HG02973 (cell line): Measurements from ENCODE around the gene C1RL.

Experiments
- ATAC-seq: cut with Tn5 transposase; IDR thresholded peaks from one replicate; pipeline ENCODE4 v1.9.1; 2021; ENCODE audit warnings: moderate library complexity; ENCODE audit not compliant: unreplicated experiment

C1RL gene, protein sequence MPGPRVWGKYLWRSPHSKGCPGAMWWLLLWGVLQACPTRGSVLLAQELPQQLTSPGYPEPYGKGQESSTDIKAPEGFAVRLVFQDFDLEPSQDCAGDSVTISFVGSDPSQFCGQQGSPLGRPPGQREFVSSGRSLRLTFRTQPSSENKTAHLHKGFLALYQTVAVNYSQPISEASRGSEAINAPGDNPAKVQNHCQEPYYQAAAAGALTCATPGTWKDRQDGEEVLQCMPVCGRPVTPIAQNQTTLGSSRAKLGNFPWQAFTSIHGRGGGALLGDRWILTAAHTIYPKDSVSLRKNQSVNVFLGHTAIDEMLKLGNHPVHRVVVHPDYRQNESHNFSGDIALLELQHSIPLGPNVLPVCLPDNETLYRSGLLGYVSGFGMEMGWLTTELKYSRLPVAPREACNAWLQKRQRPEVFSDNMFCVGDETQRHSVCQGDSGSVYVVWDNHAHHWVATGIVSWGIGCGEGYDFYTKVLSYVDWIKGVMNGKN

DNA sequence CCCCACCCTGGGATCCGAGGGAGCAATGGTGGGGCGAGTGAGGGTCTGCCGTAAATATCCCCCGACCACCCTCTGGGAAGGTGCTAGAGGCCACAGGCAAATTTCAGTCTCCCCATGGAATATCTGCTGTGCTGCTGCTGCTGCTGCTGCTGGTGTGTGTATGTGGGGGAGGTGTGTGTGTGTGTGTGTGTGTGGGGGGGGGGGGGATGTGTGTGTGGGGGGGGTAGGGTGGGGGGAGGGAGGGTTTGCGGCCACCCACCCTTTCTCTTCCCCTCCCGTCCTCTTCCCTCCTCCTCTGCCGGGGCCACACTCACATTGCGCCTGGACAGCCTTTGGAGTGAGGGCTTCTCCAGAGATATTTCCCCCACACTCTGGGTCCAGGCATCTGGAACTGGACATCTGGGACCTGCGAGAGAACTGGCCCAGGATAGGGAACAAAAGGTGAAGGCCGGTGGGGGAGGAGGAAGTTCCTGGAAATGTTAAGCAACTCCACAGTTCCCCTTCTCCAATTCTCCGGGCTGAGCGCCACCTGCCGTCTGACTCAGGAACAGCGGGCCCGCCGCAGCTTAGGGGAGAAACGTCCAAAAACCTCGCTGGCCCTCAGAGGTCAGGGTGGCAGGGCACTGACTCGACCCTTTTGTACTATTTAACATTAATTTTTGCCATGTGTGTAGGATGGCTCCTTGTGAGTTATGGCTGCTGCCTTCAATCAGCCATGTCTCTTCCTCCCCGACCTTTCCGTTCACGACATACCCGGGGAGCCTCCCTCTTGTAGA, at the start of gene C1RL:
C1RL (minus strand) TSS at position 419 of the 776 bp plus-strand sequence; CDS start at position 385, 34 bp downstream.
- ATAC-seq = no peak

DNA sequence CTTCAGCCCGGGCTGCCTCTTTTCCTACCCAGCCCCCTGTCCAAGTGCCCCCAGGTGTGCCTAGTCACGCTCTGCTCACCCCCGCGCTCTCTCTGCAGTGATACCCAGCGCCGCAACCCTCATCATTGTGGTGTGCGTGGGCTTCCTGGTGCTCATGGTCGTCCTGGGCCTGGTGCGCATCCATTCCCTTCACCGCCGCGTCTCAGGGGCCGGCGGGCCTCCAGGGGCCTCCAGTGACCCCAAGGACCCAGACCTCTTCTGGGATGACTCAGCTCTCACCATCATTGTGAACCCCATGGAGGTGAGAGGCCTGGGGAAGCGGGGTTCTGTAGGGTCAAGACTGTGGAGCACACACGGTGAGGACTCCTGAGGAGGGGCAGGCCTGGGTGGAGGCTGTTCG, 48.4 kb upstream of the C1RL start:
- no peak for ATAC-seq

DNA sequence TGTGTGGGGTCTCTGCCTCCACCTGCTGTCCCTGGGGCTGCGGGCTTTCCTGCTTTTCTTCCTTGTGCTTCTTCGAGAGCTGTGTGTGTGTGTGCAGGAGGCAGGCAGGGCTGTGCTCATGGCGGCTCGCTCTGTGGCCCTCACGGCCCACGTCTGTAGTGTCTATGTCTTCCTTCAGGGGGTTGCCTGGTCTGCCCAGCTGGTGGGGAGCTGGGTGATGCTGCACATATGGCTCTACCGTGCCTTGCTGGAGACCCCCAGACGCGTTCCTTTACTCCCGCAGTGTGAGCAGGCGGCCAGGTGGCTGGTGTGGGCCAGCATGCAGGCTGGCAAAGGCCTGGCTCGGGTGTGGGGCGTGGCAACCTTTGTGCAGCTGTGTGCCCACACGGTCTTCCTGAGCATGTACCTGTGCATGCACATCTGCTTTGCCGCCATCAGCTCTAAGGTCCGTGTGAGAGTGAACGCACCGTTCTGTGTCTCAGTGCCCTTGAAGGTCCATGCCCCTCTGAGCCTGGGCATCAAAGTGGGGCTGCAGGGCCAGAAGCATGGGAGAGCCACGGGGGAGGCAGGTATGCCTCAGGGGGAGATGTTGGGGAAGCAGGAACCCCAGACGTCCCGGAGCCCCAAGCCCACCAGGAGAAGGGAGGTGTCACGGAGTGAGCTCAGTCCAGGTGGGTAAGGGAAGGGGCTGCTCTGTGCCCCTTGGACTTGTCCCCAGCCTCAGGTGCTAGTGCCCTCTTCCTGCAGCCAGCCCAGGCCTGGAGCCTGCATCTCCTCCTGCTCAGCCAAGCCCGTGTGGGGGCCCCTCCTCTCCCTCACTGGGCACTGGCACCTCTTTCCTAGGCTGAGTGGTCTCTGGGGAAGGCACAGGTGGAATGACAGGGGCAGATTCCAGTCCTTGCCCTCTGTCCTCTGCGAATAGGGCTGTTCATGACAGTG, 47.5 kb upstream of the C1RL start:
- ATAC-seq = no peak

DNA sequence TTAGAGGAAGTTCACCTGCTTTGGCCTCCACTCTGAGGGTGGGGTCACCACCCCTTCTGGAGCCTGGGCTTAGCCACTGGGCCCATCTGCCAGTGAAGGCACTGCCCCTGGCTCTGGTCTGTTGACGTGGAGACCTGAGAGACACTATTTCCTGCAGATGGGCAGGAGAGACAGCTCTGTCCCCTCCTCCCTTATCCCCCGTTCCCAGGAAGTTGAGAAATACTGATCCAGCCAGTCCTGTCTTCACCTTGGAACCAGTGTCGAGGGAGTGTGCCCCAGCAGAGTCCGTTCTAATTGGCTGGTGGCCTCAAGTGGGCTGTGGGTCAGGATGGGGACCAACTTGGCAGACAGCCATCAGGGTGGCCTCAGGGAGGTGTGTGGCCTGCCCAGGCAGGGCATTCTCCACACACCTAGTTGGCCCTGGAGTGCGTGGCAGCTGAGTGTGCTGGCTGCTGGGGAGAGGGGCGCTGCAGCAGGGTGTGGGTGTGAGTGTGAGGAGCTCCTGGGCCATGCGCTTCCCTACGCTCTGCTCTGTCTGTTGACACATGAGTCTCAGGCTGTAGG, 46.5 kb upstream of the C1RL start:
- ATAC-seq = no peak

DNA sequence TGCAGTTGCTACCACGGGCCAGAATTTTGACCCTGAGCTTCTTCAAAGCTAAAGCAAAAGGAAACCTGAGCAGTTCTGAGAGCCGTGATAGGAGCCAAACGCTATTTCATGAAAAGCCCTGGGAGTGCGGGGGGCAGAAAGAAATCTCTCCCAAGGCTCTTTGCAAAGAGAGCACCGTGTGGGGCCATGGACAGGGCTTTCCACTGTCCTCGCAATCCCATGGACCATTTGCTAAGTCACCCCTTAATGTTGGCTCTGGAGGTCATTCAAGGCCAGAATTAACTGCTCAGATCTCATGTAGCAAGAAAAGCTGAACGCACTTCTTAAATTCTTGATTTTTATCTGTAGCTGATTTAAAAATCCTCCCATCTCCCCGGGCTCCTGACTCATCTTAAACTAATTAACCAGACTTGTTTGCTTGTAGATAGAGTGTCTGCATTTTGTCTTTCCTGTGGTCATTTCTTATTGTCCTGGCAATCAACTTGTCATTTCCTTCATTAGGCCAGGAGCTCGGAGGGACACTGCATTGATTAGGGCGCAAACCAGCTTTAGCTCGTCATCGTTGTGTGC, 46.0 kb upstream of the C1RL start:
- ATAC-seq = no peak

DNA sequence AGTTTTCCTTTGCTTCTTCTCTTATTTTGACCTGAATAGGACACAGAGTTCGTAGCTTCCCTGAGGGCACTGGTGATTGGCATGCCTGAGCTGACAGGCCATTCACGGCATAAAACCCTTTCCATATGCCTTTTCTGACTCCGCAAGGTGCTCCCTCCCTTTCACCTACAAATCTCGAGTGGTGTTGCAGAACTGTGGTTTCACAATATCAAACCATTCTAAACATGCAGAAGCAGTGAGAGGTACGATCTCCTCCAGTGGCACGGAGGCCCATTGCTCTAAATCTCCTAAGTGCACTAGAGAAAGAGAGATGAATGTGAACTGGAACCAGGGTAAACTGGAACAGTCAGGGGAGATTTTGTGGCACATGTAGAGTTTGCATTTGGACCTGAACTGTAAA, 45.0 kb upstream of the C1RL start:
- ATAC-seq = no peak

DNA sequence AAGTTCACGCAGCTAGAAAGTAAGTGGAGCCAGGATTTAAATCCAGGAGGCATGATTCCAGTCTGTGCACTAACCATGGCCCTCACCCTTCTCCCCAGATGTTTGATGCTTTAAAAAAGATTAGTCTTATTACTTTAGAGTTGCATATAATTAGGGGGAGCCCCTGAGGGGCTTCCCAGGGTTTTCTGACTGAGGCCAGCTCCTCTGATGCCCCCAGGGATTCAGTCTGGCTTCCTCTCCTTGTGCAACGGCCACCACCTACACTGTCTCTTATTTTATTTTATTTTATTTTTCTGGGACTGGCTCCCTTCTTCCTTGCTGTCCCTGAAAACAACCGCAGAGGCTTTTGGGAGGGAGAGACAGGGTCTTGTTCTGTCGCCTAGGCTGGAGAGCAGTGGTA, 43.8 kb upstream of the C1RL start:
- no peak for ATAC-seq

DNA sequence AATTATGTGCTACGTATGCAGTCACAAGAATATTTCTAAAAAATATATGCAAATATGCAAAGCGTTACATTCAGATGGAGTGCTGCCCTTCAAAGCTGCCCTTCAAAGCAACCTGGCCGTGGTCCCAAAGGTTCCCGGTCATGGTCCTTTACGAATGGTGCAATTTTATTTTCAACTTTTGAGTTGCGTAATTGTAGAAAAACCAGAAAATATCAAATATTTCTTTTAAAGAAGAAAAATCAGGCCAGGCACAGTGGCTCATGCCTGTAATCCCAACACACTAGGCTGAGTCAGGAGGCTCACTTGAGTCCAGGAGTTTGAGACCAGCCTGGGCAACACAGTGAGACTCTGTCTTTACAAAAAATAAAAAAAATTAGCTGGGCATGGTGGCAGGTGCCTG, 42.5 kb upstream of the C1RL start:
- ATAC-seq = no peak

DNA sequence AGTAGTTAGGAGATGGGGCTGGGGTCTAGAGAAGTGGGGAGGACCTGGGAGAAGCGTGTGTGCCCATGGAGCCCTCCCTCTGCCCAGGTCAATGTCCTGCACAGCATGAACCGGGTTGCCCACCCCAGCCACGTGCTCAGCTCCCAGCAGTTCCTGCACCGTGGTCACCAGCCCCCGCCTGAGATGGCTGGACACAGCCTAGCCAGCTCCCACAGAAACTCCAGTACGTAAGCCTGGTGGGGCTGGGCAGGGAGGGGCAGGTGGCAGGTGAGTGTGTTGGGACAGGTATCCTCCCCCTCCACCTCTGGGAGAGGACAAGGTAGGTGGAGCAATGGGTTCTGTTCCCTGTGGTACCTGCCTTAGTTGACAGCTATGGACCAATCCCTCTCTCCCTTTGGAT, 41.8 kb upstream of the C1RL start:
- no peak for ATAC-seq

DNA sequence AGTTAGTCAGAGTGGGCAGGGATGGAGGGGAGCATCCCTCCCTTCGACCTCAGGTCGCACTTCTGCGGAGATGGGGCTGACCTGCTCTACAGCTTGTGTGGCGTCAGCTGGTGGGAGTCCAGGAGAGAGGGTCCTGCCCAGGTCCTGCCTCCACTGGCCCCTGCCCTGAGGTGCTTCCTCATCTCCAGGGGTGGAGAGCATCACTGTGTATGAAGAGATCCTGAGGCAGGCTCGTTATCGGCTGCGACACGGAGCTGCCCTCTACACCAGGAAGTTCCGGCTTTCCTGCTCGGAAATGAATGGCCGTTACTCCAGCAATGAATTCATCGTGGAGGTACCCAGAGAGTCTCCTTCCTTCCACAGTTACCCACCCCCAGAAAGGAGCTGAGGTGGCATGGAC, 41.3 kb upstream of the C1RL start:
- ATAC-seq = no peak

DNA sequence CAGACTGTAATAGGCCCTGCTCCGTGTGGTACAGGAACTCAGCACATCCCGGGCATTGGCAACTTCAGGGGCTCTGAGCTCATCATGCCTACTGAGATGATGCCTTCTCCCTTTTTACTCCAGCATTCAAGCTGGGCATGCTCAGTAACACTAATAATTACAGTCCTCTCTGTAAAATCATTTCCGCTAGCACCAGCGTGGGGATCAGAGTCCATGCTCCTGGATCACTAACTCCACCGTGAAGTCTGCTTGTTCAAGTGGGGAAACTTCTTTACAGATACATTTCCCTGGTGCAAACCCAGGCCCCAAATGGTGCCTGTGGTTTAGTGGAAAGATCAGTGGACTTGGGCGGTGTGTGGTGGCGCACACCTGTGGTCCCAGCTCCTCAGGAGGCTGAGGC, 37.9 kb upstream of the C1RL start:
- ATAC-seq = no peak

DNA sequence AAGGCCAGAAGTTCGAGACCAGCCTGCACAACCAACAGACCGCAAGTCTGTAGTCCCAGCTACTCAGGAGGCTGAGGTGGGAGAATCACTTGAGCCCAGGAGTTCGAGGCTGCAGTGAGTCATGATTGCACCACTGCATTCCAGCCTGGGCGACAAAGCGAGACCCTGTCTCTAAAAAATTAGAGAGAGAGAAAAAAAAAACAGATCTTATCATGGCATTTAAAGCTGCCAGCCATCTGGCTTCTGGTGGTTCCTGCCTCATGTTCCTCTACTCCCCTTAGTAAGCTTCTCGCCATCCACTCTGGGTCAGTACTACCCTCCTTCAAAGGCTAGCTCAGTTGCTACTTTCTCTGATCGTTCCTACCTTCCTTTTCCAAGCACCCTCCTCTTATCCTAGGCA, 37.2 kb upstream of the C1RL start:
- ATAC-seq = no peak

DNA sequence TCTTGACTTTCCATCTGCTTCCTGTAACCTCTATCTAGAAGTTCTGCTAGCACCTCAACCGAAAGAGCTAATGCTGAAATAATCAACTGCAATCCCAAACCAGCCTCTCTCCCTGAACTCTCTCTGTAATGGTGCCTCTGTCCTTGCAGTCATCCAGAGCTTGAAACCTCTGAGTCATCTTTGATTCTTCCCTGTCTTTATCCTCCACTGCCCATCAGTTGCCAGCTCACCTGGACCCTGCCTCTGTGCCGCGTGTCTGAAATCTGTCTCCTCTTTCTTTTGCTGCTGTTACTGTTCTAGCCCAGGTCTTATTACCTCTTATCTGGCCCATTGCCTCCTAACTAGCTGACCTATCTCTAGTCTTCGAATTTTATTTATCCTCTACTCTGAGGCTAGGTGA, 36.7 kb upstream of the C1RL start:
- ATAC-seq = no peak

DNA sequence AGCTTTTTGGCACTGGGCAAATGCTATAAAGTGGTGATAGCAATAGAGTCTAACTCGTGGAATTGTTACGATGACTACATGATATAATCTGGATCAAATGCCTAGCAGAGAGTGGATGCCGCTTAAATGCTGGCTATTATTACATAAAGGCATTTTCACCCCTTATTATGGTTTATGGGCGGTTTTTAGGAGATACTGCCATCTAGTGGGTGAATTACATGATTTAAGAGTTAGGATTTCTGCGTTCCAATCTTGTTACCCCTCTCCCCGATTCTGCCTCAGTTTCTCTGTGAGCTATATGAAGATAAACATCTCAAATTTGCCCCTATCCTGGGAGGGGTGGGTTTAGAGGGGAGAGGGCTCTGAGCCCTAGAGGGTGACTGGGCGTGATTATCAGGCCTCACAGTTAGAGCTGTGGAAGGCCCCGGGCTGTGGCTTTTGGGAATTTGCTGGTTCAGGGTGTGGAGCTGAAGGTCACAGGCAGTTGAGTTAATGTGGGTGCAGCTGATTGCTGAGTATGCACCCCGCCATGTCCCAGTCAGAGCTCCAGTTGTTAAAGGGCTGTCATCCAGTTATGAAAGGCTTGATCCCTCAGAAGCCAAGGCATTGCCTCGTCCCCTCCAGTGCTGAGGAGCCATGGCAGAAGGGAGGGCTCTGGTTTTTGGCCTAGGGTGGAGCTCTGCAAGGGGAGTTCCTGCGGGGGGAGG, 35.6 kb upstream of the C1RL start:
- no peak for ATAC-seq

DNA sequence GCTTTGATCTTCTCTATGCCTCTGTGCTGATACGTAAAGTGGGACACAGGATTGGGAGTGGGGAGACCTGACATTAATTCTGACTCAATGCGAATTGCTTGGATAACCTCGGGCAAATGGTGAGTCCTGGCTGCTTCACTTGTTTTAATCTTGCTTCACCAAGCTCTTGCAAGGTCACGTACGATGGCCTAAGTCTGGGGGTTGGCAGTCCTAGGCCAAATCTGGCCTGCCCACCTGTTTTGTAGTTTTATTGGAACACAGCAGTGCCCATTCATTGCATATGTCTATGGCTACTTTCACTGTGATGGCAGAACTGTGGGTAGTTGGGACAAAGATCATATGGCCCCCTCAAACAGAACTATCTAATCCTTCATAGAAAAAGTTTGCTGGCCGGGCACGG, 34.5 kb upstream of the C1RL start:
- ATAC-seq = no peak

DNA sequence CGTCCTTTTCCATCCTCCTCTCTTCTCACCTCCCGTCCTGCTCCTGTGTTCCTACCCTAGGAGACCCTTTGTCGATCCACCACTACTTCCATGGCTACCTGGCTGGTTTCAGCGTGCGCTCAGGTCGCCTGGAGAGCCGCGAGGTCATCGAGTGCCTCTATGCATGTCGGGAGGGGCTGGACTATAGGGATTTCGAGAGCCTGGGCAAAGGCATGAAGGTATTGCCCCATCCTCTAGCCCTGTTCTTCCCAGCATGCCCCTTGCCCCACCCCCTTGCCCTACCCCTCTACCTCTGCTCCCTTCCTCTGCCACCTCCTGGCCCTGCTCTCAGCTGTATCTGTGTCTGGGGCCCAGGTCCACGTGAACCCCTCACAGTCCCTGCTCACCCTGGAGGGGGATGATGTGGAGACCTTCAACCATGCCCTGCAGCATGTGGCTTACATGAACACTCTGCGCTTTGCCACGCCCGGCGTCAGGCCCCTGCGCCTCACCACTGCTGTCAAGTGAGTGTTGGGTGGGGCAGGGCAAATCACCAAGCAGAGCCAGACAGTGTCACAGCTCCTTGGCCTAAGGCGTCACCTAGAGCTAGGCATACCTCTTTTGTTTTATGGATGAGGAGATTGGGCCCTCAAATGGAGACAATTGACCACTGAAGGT, 33.9 kb upstream of the C1RL start:
- ATAC-seq = no peak

DNA sequence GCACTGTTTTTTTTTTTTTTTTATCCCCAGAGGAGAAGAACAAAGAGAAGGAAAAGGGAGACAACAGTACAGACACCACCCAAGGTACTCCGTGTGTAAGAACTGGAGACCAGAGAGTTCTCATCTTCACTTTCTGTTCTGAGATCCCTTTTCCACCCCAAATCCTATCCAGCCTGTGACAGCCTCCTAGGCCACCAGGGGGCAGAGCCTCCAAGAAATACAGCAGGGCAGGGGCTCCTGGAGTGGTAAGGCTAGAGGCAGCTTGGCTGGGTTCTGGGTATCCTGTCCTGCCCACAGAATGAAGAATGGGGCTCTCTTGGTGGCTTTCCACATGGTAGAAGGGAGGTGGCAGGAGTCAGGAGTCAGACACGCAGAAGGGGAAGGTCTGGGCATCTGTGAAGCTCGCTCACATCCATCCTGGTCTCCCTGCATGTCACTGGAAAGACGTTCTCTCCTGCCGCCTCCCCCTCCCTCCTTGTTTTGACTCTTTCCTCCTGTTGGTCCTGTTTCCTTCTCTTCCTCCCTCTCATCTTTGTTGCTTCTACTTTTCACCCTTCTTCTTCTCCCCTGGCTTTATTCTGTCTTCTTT, 33.1 kb upstream of the C1RL start:
- ATAC-seq = no peak

DNA sequence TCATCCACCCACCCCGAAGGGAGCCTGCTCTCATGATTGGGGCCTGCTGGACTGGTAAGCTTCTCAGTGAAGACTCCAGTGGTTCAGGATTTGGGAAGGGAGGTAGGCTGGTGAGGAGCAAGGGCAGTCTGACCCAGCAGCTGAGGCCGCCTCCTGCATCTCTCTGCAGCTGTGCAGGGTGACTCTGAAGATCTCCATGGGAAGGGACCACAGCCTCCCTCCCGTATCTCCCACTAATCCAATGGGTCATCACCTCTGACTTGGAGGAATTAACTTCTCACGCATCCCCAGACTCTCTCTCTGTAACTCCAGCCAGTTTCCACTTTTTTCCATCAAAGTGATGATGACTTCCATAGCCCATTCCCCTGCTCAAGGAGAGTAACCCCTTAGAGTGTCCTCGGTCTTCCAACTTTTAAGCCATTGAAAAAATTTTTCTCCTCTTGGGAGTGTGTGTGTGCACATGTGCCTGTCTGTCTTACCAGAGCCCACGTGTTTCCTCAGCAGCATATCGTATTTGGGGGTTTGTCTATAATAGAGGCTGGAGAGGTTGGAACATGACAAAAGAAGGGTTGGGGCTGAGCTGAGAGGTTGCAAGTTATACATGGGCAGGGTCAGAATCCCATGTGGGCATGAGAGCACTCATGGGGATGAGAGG, 32.5 kb upstream of the C1RL start:
- no peak for ATAC-seq
